ENCODE measurements around the gene MST1.
"Not testable (repeated sequence)": the region's sequence is repeated elsewhere in the genome, so short reads cannot be mapped to it uniquely, and the experiment has no call there.

GRCh38 chr3:49694409-49695070 is 5.3 kb upstream of the MST1 start:
- not testable (repeated sequence) for TF ChIP-seq CTCF, POLR2A (IDR thresholded peaks at IDR 0.05)
